Measurements from ENCODE around the gene TUBAL3. TPM values are rescaled to one million over a fixed set of nuclear protein-coding genes. Genes with fewer than 3 reads are reported as not detected.

The TUBAL3 gene
- total RNA-seq, 2 donors from 2014 or later: not detected

Other genes starting within 250 kb of the TUBAL3 start
- 1 to 10 TPM in 1 of 2 donors, under 1 TPM in 1; 0.87 to 1.6 TPM for gene AKR1C8, start 219.7 kb downstream of the TUBAL3 start, total RNA-seq
- not detected for gene AKR1C4, start 208.0 kb downstream of the TUBAL3 start, total RNA-seq
- gene UCN3, start 39.9 kb downstream of the TUBAL3 start, total RNA-seq: not detected
- 10 to 100 TPM; 10.5 to 16.1 TPM for gene NET1, start 7.7 kb upstream of the TUBAL3 start, total RNA-seq
- not detected for gene CALML5, start 94.7 kb upstream of the TUBAL3 start, total RNA-seq
- not detected for gene CALML3, start 120.1 kb upstream of the TUBAL3 start, total RNA-seq

Measured in T-helper 17 cell (primary cell).